GM18868 (cell line): Measurements from ENCODE around the gene KCNQ1OT1.

ENCODE experiments used
- ATAC-seq: cut with Tn5 transposase; IDR thresholded peaks from one replicate; pipeline ENCODE4 v1.9.1; 2021; ENCODE audit warnings: mild to moderate bottlenecking, moderate library complexity; ENCODE audit not compliant: unreplicated experiment

KCNQ1OT1 gene

GRCh38 chr11:2561696-2562581 lies 137.9 kb downstream of the KCNQ1OT1 start:
- ATAC-seq = no peak

GRCh38 chr11:2559527-2560311 lies 140.1 kb downstream of the KCNQ1OT1 start:
- no peak for ATAC-seq

- ATAC-seq = no peak
Measured at GRCh38 chr11:2558861-2559526, 140.8 kb downstream of the KCNQ1OT1 start.

GRCh38 chr11:2558397-2558796 lies 141.4 kb downstream of the KCNQ1OT1 start:
- ATAC-seq = no peak
